H9 (cell line): ENCODE measurements around the gene ACSF3. TPM values are rescaled to one million over a fixed set of nuclear protein-coding genes. Genes with fewer than 3 reads are reported as not detected.

Experiments
- DNase-seq: peaks from one replicate; pipeline ENCODE4 v3.0.0-alpha.2; 2017
- H2AFZ ChIP-seq: one replicate; pipeline ENCODE4 v1.6.1; 2013; ENCODE audit warnings: mild to moderate bottlenecking, low read length, control low read depth, moderate library complexity
- H2AK5ac ChIP-seq: 2 replicates; pipeline ENCODE4 v1.6.1; 2013; ENCODE audit warnings: low read length, control low read depth, mixed read lengths; ENCODE audit not compliant: insufficient read length
- H2BK120ac ChIP-seq: one replicate; pipeline ENCODE4 v1.6.1; 2013; ENCODE audit warnings: low read depth, mild to moderate bottlenecking, low read length, control low read depth, inconsistent platforms; ENCODE audit not compliant: poor library complexity, severe bottlenecking
- H2BK12ac ChIP-seq: 2 replicates; pipeline ENCODE4 v1.6.1; 2013; ENCODE audit warnings: low read length, control low read depth, mixed read lengths, low read depth; ENCODE audit not compliant: insufficient read length
- H2BK15ac ChIP-seq: 2 replicates; pipeline ENCODE4 v1.6.1; 2013; ENCODE audit warnings: low read depth, low read length, control low read depth
- H2BK20ac ChIP-seq: one replicate; pipeline ENCODE4 v1.6.1; 2013; ENCODE audit warnings: low read depth, mild to moderate bottlenecking, low read length, control low read depth, inconsistent platforms; ENCODE audit not compliant: poor library complexity, severe bottlenecking
- H2BK5ac ChIP-seq: 2 replicates; pipeline ENCODE4 v1.6.1; 2013; ENCODE audit warnings: low read length, control low read depth, mixed read lengths; ENCODE audit not compliant: insufficient read length
- H3K14ac ChIP-seq: 2 replicates; pipeline ENCODE4 v1.6.1; 2013; ENCODE audit warnings: low read length, control low read depth; ENCODE audit not compliant: insufficient read depth
- H3K18ac ChIP-seq: 2 replicates; pipeline ENCODE4 v1.6.1; 2013; ENCODE audit warnings: low read depth, mild to moderate bottlenecking, mixed read lengths, low read length, control low read depth; ENCODE audit not compliant: insufficient read length
- H3K23ac ChIP-seq: 2 replicates; pipeline ENCODE4 v1.6.1; 2013; ENCODE audit warnings: low read length, control low read depth, mixed read lengths, low read depth; ENCODE audit not compliant: insufficient read length
- H3K23me2 ChIP-seq: 2 replicates; pipeline ENCODE4 v1.6.1; 2013; ENCODE audit warnings: low read depth, mild to moderate bottlenecking, mixed read lengths, low read length, control low read depth; ENCODE audit not compliant: insufficient read length, poor library complexity, severe bottlenecking
- H3K27ac ChIP-seq: 2 replicates; pipeline ENCODE4 v1.5.1; 2013; ENCODE audit warnings: low read length, control low read depth, mixed read lengths, low read depth; ENCODE audit not compliant: insufficient read length
- H3K27me3 ChIP-seq: 2 replicates; pipeline ENCODE4 v1.6.1; 2013; ENCODE audit warnings: low read length, control low read depth, inconsistent platforms; ENCODE audit not compliant: insufficient read depth
- H3K4ac ChIP-seq: 2 replicates; pipeline ENCODE4 v1.6.1; 2013; ENCODE audit warnings: low read depth, mild to moderate bottlenecking, control low read depth, inconsistent platforms, low read length, moderate library complexity
- H3K4me1 ChIP-seq: 2 replicates; pipeline ENCODE4 v1.6.1; 2013; ENCODE audit warnings: low read length, control low read depth, inconsistent platforms; ENCODE audit not compliant: insufficient read depth
- H3K4me2 ChIP-seq: 2 replicates; pipeline ENCODE4 v1.6.1; 2013; ENCODE audit warnings: low read length, control low read depth, mixed read lengths; ENCODE audit not compliant: insufficient read length, insufficient read depth
- H3K56ac ChIP-seq: 2 replicates; pipeline ENCODE4 v1.6.1; 2013; ENCODE audit warnings: low read depth, mild to moderate bottlenecking, mixed read lengths, low read length, control low read depth; ENCODE audit not compliant: insufficient read length
- H3K79me1 ChIP-seq: 2 replicates; pipeline ENCODE4 v1.6.1; 2013; ENCODE audit warnings: low read depth, mild to moderate bottlenecking, moderate library complexity, low read length, control low read depth, inconsistent platforms; ENCODE audit not compliant: insufficient read depth, poor library complexity, severe bottlenecking
- H3K79me2 ChIP-seq: 2 replicates; pipeline ENCODE4 v1.6.1; 2013; ENCODE audit warnings: low read length, control low read depth, inconsistent platforms; ENCODE audit not compliant: insufficient read depth
- H3K9ac ChIP-seq: 2 replicates; pipeline ENCODE4 v1.6.1; 2013; ENCODE audit warnings: low read length, control low read depth, mixed read lengths; ENCODE audit not compliant: insufficient read length; ENCODE audit errors: extremely low read depth
- H3K9me3 ChIP-seq: one replicate; pipeline ENCODE4 v1.6.1; 2013; ENCODE audit warnings: low read depth, low read length, inconsistent platforms; ENCODE audit not compliant: control insufficient read depth
- H3T11ph ChIP-seq: one replicate; pipeline ENCODE4 v1.6.1; 2013; ENCODE audit warnings: mild to moderate bottlenecking, low read length, control low read depth, inconsistent platforms
- H4K20me1 ChIP-seq: one replicate; pipeline ENCODE4 v1.6.1; 2013; ENCODE audit not compliant: control insufficient read depth, insufficient read length, insufficient read depth
- H4K5ac ChIP-seq: 2 replicates; pipeline ENCODE4 v1.6.1; 2013; ENCODE audit warnings: low read depth, mild to moderate bottlenecking, mixed read lengths, low read length, control low read depth; ENCODE audit not compliant: insufficient read length
- H4K8ac ChIP-seq: replicated peaks from 2 replicates; pipeline ENCODE4 v1.6.1; 2013; ENCODE audit warnings: low read length, control low read depth, mixed read lengths, low read depth; ENCODE audit not compliant: insufficient read length
- H4K91ac ChIP-seq: 2 replicates; pipeline ENCODE4 v1.6.1; 2013; ENCODE audit warnings: low read depth, mild to moderate bottlenecking, moderate library complexity, mixed read lengths, low read length, control low read depth; ENCODE audit not compliant: insufficient read length
- H3K27ac Mint-ChIP-seq, 3 experiments: 2 replicates in 2 of 3; 3 replicates in 1 of 3; pipeline ENCODE4 v1.8.0; 2020 to 2021; ENCODE audit warnings: mixed read lengths in 3 of 3, mild to moderate bottlenecking in 1 of 3, moderate library complexity in 1 of 3
- H3K27me3 Mint-ChIP-seq: 2 replicates; pipeline ENCODE4 v1.8.0; 2021; ENCODE audit warnings: low read depth, mild to moderate bottlenecking, moderate library complexity, mixed read lengths
- H3K36me3 Mint-ChIP-seq, 3 experiments: 2 replicates in 2 of 3; 3 replicates in 1 of 3; pipeline ENCODE4 v1.8.0; 2020 to 2021; ENCODE audit warnings: low read depth in 3 of 3, mixed read lengths in 3 of 3; ENCODE audit not compliant: insufficient read depth in 1 of 3
- H3K4me1 Mint-ChIP-seq, 2 experiments: 2 replicates each; pipeline ENCODE4 v1.8.0; 2020; ENCODE audit warnings: mixed read lengths in 2 of 2
- H3K4me3 Mint-ChIP-seq, 2 experiments: 2 replicates in 1 of 2; 3 replicates in 1 of 2; pipeline ENCODE4 v1.8.0; 2020 to 2021; ENCODE audit warnings: mild to moderate bottlenecking in 2 of 2, mixed read lengths in 2 of 2, moderate library complexity in 1 of 2
- H3K9me3 Mint-ChIP-seq, 2 experiments: 2 replicates in 1 of 2; 3 replicates in 1 of 2; pipeline ENCODE4 v1.8.0; 2020; ENCODE audit warnings: mild to moderate bottlenecking in 2 of 2, mixed read lengths in 2 of 2, moderate library complexity in 1 of 2
- CTCF ChIP-seq: fragments of 200-600 bp; sonication (generic); conservative IDR thresholded peaks from 3 replicates; pipeline ENCODE4 v1.8.0; 2021; ENCODE audit warnings: antibody characterized with exemption, mild to moderate bottlenecking
- WGBS: extraction: QIAGEN DNeasy Blood & Tissue Kit; methylation state at CpG from one replicate; pipeline ENCODE4 v1.1.7; 2013; ENCODE audit warnings: missing lambda C conversion rate, low lambda C conversion rate, mixed read lengths; ENCODE audit not compliant: insufficient read length; ENCODE audit errors: extremely low coverage; 5-methylcytosine and 5-hydroxymethylcytosine counted together
- total RNA-seq: library from RNA; stranded (reverse); gene quantifications from 2 replicates; pipeline ENCODE4 v1.2.1, GENCODE V29; 2021

Gene ACSF3
- total RNA-seq, 1 experiment from 2014 or later = 31.3 TPM

DNA sequence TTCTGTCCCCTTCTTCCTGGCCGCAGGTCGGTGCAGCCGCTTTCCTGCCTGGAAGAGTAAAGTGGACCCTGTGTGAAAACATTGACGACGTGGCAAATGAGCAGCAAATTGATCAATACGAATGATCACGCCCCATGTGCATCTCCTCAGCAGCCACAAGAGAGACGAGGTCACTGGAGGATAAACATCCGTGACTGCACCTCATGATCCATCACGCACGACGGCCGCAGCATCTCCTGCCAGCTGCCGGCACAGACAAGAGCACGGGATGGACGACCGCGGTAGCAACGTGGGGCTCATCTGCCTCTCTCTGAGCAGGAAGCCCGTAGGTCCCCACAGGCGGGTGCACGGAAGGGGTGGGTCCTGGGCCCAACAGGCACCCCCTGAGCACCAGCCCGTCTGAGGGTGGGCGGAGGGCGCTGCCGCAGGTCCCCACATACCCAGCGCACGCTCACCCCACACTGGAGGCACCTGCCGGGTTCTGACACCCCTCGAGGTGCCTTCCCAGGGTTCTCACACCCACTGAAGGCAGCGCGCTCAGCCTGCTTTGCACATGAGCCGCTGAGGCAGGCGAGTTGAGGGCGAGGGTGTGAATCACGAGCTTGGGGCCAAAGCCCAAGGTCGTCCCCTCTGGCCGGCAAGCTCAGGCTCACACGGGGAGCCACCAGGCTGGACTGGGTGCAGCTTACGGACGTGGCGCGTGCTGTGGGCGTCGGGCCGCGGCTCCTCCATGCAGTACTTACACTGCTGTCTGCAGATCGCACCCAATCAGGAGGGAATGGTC, 65.6 kb downstream of the ACSF3 start:
- no peak overlapping the region for H3K27ac ChIP-seq
- H3K79me1 ChIP-seq = no peaks in the 10 kb centered on the region
- H3K4ac ChIP-seq = no peak overlapping the region
- no peak overlapping the region for H3K23ac ChIP-seq
- no peaks in the 10 kb centered on the region for H3K4me1 ChIP-seq
- no peak overlapping the region for H3T11ph ChIP-seq
- DNase-seq = no peak
- H4K20me1 ChIP-seq = no peaks in the 10 kb centered on the region
- no peak overlapping the region for H3K9ac ChIP-seq
- no peak overlapping the region for H2BK12ac ChIP-seq
- H2BK15ac ChIP-seq = no peak overlapping the region
- no peak overlapping the region for H2BK5ac ChIP-seq
- Mint-ChIP-seq H3K9me3 (peaks cover 11 to 16% of the 10 kb centered on the region in 2 experiments), H3K27me3 (peaks cover 28% of the 10 kb centered on the region), H3K36me3 (no peaks in the 10 kb centered on the region; a peak in 1 of 7 replicates), H3K27ac (no peak overlapping the region; a peak in 1 of 7 replicates), H3K4me1 (no peaks in the 10 kb centered on the region), H3K4me3 (no peak overlapping the region)
- H2BK20ac ChIP-seq = no peak overlapping the region
- H3K14ac ChIP-seq = no peak overlapping the region; the same call in 1 of the 2 replicates
- no peaks in the 10 kb centered on the region for H3K27me3 ChIP-seq
- no peaks in the 10 kb centered on the region for H3K9me3 ChIP-seq
- no peak overlapping the region for H2BK120ac ChIP-seq
- H4K91ac ChIP-seq = no peak overlapping the region
- TF ChIP-seq CTCF = no peak
- no peak overlapping the region for H4K8ac ChIP-seq
- H4K5ac ChIP-seq = no peak overlapping the region
- H3K18ac ChIP-seq = no peak overlapping the region
- WGBS = no CpG with 5 or more reads among the region's 48 CpGs
- H2AK5ac ChIP-seq = no peak overlapping the region
- H2AFZ ChIP-seq = no peak overlapping the region
- no peaks in the 10 kb centered on the region for H3K23me2 ChIP-seq
- H3K56ac ChIP-seq = no peak overlapping the region
- H3K79me2 ChIP-seq = no peaks in the 10 kb centered on the region
- H3K4me2 ChIP-seq = no peak overlapping the region
